GM21360 (cell line): ENCODE results near the gene UBE2D3.

Source experiments
- ATAC-seq: cut with Tn5 transposase; IDR thresholded peaks from one replicate; pipeline ENCODE4 v1.9.1; 2021; ENCODE audit warnings: mild to moderate bottlenecking, moderate library complexity; ENCODE audit not compliant: unreplicated experiment

Gene UBE2D3

DNA sequence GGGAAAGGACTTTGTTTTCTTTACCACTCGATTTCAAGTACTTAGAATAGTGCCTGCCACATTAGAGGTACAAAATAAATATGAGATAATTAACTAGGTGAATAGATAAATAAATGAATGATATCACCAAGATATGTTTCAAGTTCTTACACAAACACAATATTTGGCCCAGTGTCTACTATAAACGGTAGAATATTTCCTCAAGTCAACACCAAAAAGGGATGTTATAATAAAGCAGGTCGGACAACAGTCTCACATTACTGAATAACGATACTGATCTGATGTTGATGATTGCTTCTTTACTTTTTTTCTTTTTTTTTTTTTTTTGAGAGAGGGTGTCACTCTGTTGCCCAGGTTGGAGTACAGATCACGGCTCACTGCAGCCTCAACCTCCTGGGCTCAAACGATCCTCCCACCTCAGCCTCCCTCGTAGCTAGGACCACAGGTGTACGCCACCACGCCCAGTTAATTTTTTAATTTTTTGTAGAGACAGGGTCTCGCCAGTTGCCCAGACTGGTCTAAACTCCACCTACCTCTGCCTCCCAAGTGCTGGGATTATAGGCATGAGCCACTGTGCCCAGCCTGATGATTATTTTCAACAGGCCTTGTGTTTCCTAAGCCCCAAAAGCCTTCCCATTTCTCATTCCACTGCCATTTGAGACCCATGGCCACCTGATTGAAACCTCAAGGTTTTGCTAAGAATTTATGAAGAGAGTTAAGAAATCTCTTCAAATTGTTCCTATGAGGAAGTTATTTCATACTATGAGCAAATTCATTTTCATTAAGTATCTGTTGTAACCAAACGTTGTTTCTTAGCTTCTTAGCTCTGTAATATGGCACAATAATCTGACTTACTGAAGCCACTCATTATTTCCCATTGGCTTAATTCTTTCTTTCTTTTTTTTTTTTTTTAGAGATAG lies 68.8 kb downstream of the UBE2D3 start:
- no peak for ATAC-seq

DNA sequence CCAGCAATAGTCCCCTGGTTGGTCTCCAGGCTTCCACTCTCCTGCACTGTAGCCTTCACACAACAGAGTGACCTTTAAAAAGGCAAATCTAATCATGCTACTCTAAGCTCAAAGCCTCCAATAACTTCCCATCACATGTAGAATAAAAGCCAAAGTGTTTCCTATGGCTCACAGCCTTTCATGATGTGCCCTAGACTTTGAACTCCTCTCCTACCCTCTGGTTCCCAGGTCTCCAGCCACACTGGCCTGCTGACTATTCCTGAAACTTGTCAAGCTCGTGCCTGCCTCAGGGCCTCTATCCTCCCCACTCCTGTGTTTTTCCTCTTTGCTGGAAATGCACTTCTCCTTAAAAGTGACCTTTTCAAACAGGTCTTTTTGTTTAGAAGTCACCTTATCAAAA lies 69.7 kb downstream of the UBE2D3 start:
- no peak for ATAC-seq

DNA sequence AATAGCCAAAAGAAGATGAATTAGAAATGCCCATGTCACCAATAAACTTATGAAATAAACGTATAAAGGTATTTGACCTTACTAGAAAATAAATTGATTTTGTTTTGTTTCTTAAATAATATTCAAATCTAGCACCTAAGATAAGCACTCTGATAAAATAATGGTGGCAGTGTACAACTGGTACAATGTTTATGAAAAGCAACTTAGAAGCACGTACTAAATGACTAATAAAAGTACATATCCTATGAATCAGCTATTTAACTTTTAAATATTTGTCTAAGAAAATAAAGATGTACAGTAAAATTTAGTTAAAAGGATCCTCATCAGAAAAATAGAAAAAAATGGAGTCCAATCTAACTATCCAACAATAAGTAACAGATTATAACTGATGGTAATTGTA lies 73.3 kb downstream of the UBE2D3 start:
- ATAC-seq = no peak

DNA sequence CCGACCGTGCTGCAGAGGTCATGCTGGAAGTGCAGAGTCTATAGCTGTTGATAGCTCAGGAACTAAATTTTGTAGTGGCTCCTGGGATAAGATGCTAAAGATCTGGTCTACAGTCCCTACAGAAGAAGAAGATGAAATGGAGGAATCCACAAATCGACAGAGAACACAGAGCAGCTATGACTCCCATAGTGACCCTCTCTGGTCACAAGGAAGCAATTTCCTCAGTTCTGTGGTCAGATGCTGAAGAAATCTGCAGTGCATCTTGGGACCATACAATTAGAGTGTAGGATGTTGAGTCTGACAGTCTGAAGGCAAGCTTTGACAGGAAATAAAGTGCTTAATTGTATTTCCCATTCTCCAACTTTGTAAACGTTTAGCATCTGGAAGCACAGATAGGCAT lies 75.4 kb downstream of the UBE2D3 start:
- no peak for ATAC-seq
